Liver (tissue), 9 donors: ENCODE data around the gene STAT6. TPM values are rescaled to one million over a fixed set of nuclear protein-coding genes. Genes with fewer than 3 reads are reported as not detected.

Source experiments
- DNase-seq: peaks from one replicate; pipeline ENCODE4 v3.0.0-alpha.2; 2017; ENCODE audit warnings: low spot score
- H3K27ac ChIP-seq, 2 donors: one replicate each; pipeline ENCODE4 v1.7.0; 2013; ENCODE audit warnings: inconsistent platforms in 2 of 2, low read length in 2 of 2, control low read depth in 1 of 2, low read depth in 1 of 2, mild to moderate bottlenecking in 1 of 2
- H3K27me3 ChIP-seq, 4 donors: one replicate each; pipeline versions ENCODE4 v1.6.1 to v1.7.0; 2013; ENCODE audit warnings: low read length in 3 of 4, inconsistent platforms in 1 of 4, mild to moderate bottlenecking in 1 of 4, moderate library complexity in 1 of 4; ENCODE audit not compliant: control insufficient read depth in 4 of 4, insufficient read depth in 4 of 4
- H3K36me3 ChIP-seq, 4 donors: one replicate each; pipeline versions ENCODE4 v1.6.1 to v1.7.0; 2013; ENCODE audit warnings: low read length in 3 of 4, mild to moderate bottlenecking in 3 of 4, low read depth in 1 of 4, moderate library complexity in 1 of 4; ENCODE audit not compliant: control insufficient read depth in 4 of 4, insufficient read depth in 3 of 4
- H3K4me1 ChIP-seq, 4 donors: one replicate each; pipeline versions ENCODE4 v1.6.1 to v1.7.0; 2013; ENCODE audit warnings: low read length in 3 of 4, mild to moderate bottlenecking in 3 of 4, moderate library complexity in 1 of 4; ENCODE audit not compliant: control insufficient read depth in 4 of 4, insufficient read depth in 4 of 4
- H3K4me3 ChIP-seq, 3 donors: one replicate each; pipeline versions ENCODE4 v1.6.1 to v1.7.0; 2013; ENCODE audit warnings: low read length in 3 of 3, control low read depth in 1 of 3, low read depth in 1 of 3, mild to moderate bottlenecking in 1 of 3
- H3K9ac ChIP-seq, 2 donors: one replicate each; pipeline ENCODE4 v1.7.0; 2013; ENCODE audit warnings: low read length in 2 of 2, mild to moderate bottlenecking in 2 of 2, moderate library complexity in 2 of 2, control low read depth in 1 of 2, low read depth in 1 of 2
- H3K9me3 ChIP-seq, 4 donors: one replicate each; pipeline versions ENCODE4 v1.6.1 to v1.7.0; 2013; ENCODE audit warnings: low read length in 3 of 4; ENCODE audit not compliant: control insufficient read depth in 4 of 4
- ATF3 ChIP-seq: IDR thresholded peaks from 2 replicates; pipeline ENCODE4 v1.6.1; 2016; ENCODE audit warnings: antibody characterized with exemption
- WGBS: extraction: QIAGEN DNeasy Blood & Tissue Kit; methylation state at CpG from one replicate; pipeline ENCODE4 v1.1.7; 2013; 5-methylcytosine and 5-hydroxymethylcytosine counted together
- polyA plus RNA-seq, 2 donors: library from polyadenylated mRNA; stranded (reverse) in 1 of 2; unstranded in 1 of 2; fragments of 200-250 nt in 1 of 2; fragments of >200 nt in 1 of 2; fragmentation: Nextera tagmentation in 1 of 2; extraction: Ambion mirVana in 1 of 2; gene quantifications; one replicate each; pipeline versions ENCODE4 v1.2.1 to v1.2.3, GENCODE V29; 2013 to 2015
- total RNA-seq, 2 donors: library from RNA; depleted of rRNA; stranded (reverse); fragments of >200 nt; gene quantifications; one replicate each; pipeline ENCODE4 v1.2.3, GENCODE V29; 2014
- donor health status: healthy.
- donor health status: healthy.
- donor health status: healthy.
- donor health status: healthy.
- donor health status: healthy.

Gene STAT6
- total and polyA plus RNA-seq, 4 donors = 27.4 to 57.4 (median 43.6) TPM

GRCh38 chr12:57046086-57046791 is 64.9 kb downstream of the STAT6 start:
- Histone ChIP-seq H3K9ac (no peak overlapping the region), H3K27me3 (no peaks in the 10 kb centered on the region), H3K27ac (no peak overlapping the region), H3K4me3 (no peak overlapping the region), H3K9me3 (no peaks in the 10 kb centered on the region), H3K4me1 (no peaks in the 10 kb centered on the region), H3K36me3 (no peaks in the 10 kb centered on the region)
- TF ChIP-seq ATF3 = no peak
- WGBS = 71% methylated on average over 6 of the region's 6 CpGs
- no peak for DNase-seq

Other genes starting within 250 kb of the STAT6 start
- gene SDR9C7, start 177.0 kb downstream of the STAT6 start, total RNA-seq = not detected
- not detected for gene SDR9C7, start 177.0 kb downstream of the STAT6 start, polyA plus RNA-seq
- 100 to 1,000 TPM in 1 of 2 donors, 10 to 100 TPM in 1; 12.9 to 382 TPM for gene RDH16, start 153.8 kb downstream of the STAT6 start, total RNA-seq
- gene RDH16, start 153.8 kb downstream of the STAT6 start, polyA plus RNA-seq = 100 to 1,000 TPM; 187 to 251 TPM
- 1 to 10 TPM; 3.6 to 9.9 TPM for gene ZBTB39, start 104.8 kb downstream of the STAT6 start, total RNA-seq
- 1 to 10 TPM; 1.8 to 2.5 TPM for gene ZBTB39, start 104.8 kb downstream of the STAT6 start, polyA plus RNA-seq
- gene TAC3, start 94.8 kb downstream of the STAT6 start, total RNA-seq = not detected
- gene TAC3, start 94.8 kb downstream of the STAT6 start, polyA plus RNA-seq = not detected
- gene MYO1A, start 61.2 kb downstream of the STAT6 start, total RNA-seq = under 1 TPM; 0.08 to 0.28 TPM
- under 1 TPM in 1 of 2 donors, not detected in 1; 0.03 TPM for gene MYO1A, start 61.2 kb downstream of the STAT6 start, polyA plus RNA-seq
- 10 to 100 TPM in 1 of 2 donors, 1 to 10 TPM in 1; 3.8 to 10.9 TPM for gene NEMP1, start 32.6 kb downstream of the STAT6 start, total RNA-seq
- gene NEMP1, start 32.6 kb downstream of the STAT6 start, polyA plus RNA-seq = 1 to 10 TPM; 1.4 to 2.5 TPM
- 1 to 10 TPM; 3.9 to 10.0 TPM for gene NAB2, start 22.2 kb downstream of the STAT6 start, total RNA-seq
- 1 to 10 TPM; 1.9 to 8.6 TPM for gene NAB2, start 22.2 kb downstream of the STAT6 start, polyA plus RNA-seq
- 100 to 1,000 TPM; 151 to 375 TPM for gene LRP1, start 17.1 kb upstream of the STAT6 start, total RNA-seq
- 100 to 1,000 TPM in 1 of 2 donors, 10 to 100 TPM in 1; 87.5 to 127 TPM for gene LRP1, start 17.1 kb upstream of the STAT6 start, polyA plus RNA-seq
- not detected for gene LRP1-AS, start 36.3 kb upstream of the STAT6 start, total RNA-seq
- gene LRP1-AS, start 36.3 kb upstream of the STAT6 start, polyA plus RNA-seq = not detected
- gene NXPH4, start 105.4 kb upstream of the STAT6 start, total RNA-seq = not detected
- gene NXPH4, start 105.4 kb upstream of the STAT6 start, polyA plus RNA-seq = under 1 TPM in 1 of 2 donors, not detected in 1; 0.15 TPM
- gene SHMT2, start 118.3 kb upstream of the STAT6 start, total RNA-seq = 100 to 1,000 TPM in 1 of 2 donors, 10 to 100 TPM in 1; 66.7 to 236 TPM
- gene SHMT2, start 118.3 kb upstream of the STAT6 start, polyA plus RNA-seq = 100 to 1,000 TPM; 121 to 276 TPM
- 1 to 10 TPM in 1 of 2 donors, under 1 TPM in 1; 0.84 to 1.1 TPM for gene STAC3, start 139.8 kb upstream of the STAT6 start, total RNA-seq
- 1 to 10 TPM in 1 of 2 donors, under 1 TPM in 1; 0.19 to 1.3 TPM for gene STAC3, start 139.8 kb upstream of the STAT6 start, polyA plus RNA-seq